Testis (tissue), 3 donors: ENCODE data around the gene AMY1A. TPM values are rescaled to one million over a fixed set of nuclear protein-coding genes. Genes with fewer than 3 reads are reported as not detected.
"Not testable (repeated sequence)": the region's sequence is repeated elsewhere in the genome, so short reads cannot be mapped to it uniquely, and the experiment has no call there.

Source experiments
- DNase-seq: peaks from one replicate; pipeline ENCODE4 v3.0.0-alpha.2; 2019
- H3K27ac ChIP-seq, 2 donors: fragments of 200-600 bp; sonication (generic); one replicate each; pipeline ENCODE4 v1.5.1; 2019
- H3K27me3 ChIP-seq: fragments of 200-600 bp; sonication (generic); one replicate; pipeline ENCODE4 v1.5.1; 2019
- H3K36me3 ChIP-seq: fragments of 200-600 bp; sonication (generic); one replicate; pipeline ENCODE4 v1.5.1; 2017; ENCODE audit warnings: low read depth; ENCODE audit errors: missing control alignments
- H3K4me1 ChIP-seq: fragments of 200-600 bp; sonication (generic); one replicate; pipeline ENCODE4 v1.5.1; 2019
- H3K4me3 ChIP-seq, 2 donors: fragments of 200-600 bp; sonication (generic); one replicate each; pipeline ENCODE4 v1.5.1; 2017 to 2019
- H3K9me3 ChIP-seq: fragments of 200-600 bp; sonication (generic); one replicate; pipeline ENCODE4 v1.5.1; 2017
- WGBS, 2 donors: methylation state at CpG; one replicate each; pipeline ENCODE4 v1.1.5; 2018; 5-methylcytosine and 5-hydroxymethylcytosine counted together
- intact Hi-C: fragments of 100-400 bp; cut with DNase I; formaldehyde crosslinking; loops from one replicate; pipeline ENCODE4 v1.15.1; 2023; ENCODE audit warnings: low total_unique reads
- polyA plus RNA-seq: library from polyadenylated mRNA; stranded (reverse); fragments of 350-450 nt; fragmentation: Illumina TruSeq; extraction: RNeasy Lipid Tissue Mini Kit (QIAGEN cat#74804); gene quantifications from one replicate; pipeline ENCODE4 v1.2.3, GENCODE V29; 2014; ENCODE audit warnings: low read depth, low replicate concordance; ENCODE audit not compliant: insufficient read depth
- small RNA-seq, 2 donors: library from RNA; depleted of rRNA; stranded (forward); fragments of <200 nt; gene quantifications; one replicate each; pipeline ENCODE3, GENCODE V24; 2016
- total RNA-seq, 2 donors: library from RNA; depleted of rRNA; stranded (reverse); fragments of >200 nt; gene quantifications; one replicate each; pipeline ENCODE4 v1.2.3, GENCODE V29; 2016

Gene AMY1A
- total and polyA plus RNA-seq, 3 donors from 2014 or later, result 1.1 TPM; not detected in 2

- H3K27me3 ChIP-seq, DNase-seq, H3K4me1 ChIP-seq, H3K36me3 ChIP-seq, H3K27ac ChIP-seq, intact Hi-C loops, H3K4me3 ChIP-seq, H3K9me3 ChIP-seq: not testable (repeated sequence)
- no CpG with 5 or more reads among the region's 6 CpGs for WGBS, 2 donors
These were observed 41.9 kb downstream of the AMY1A start for GRCh38 chr1:103697430-103697829.

GRCh38 chr1:103700669-103701068 lies 45.1 kb downstream of the AMY1A start:
- H3K27ac ChIP-seq, H3K4me3 ChIP-seq, H3K9me3 ChIP-seq, H3K4me1 ChIP-seq, DNase-seq, intact Hi-C loops, H3K27me3 ChIP-seq, H3K36me3 ChIP-seq: not testable (repeated sequence)
- WGBS, 2 donors, result no CpG with 5 or more reads among the region's 4 CpGs

GRCh38 chr1:103701256-103701655 lies 45.7 kb downstream of the AMY1A start:
- H3K27me3 ChIP-seq, H3K27ac ChIP-seq, H3K4me1 ChIP-seq, H3K36me3 ChIP-seq, DNase-seq, H3K9me3 ChIP-seq, intact Hi-C loops, H3K4me3 ChIP-seq: not testable (repeated sequence)
- WGBS, 2 donors, result no CpG with 5 or more reads among the region's 4 CpGs

GRCh38 chr1:103707670-103708069 lies 52.1 kb downstream of the AMY1A start:
- H3K4me3 ChIP-seq, H3K27ac ChIP-seq, H3K9me3 ChIP-seq, H3K4me1 ChIP-seq, H3K27me3 ChIP-seq, H3K36me3 ChIP-seq, intact Hi-C loops, DNase-seq: not testable (repeated sequence)
- no CpG with 5 or more reads among the region's 3 CpGs for WGBS, 2 donors

- DNase-seq, H3K4me1 ChIP-seq, intact Hi-C loops, H3K27ac ChIP-seq, H3K27me3 ChIP-seq, H3K9me3 ChIP-seq, H3K4me3 ChIP-seq, H3K36me3 ChIP-seq: not testable (repeated sequence)
- no CpG with 5 or more reads among the region's 3 CpGs for WGBS, 2 donors
These were observed 54.8 kb downstream of the AMY1A start for GRCh38 chr1:103710381-103710780.

Small RNA genes lying within 50 kb of the gene (small RNA-seq; reads per million reads assigned to genes)
- 0 reads per million in 2 donors for gene AC105272.1

Other genes starting within 250 kb of the AMY1A start
- 10 to 100 TPM; 48.6 to 62.0 TPM for gene RNPC3, start 130.1 kb upstream of the AMY1A start, total RNA-seq
- 18.7 TPM for gene RNPC3, start 130.1 kb upstream of the AMY1A start, polyA plus RNA-seq
- gene AMY2B, start 84.2 kb upstream of the AMY1A start, total RNA-seq, result 10 to 100 TPM; 16.0 to 19.4 TPM
- gene AMY2B, start 84.2 kb upstream of the AMY1A start, polyA plus RNA-seq, result 6.6 TPM
- gene AMY2A, start 38.3 kb upstream of the AMY1A start, total RNA-seq, result under 1 TPM; 0.24 to 0.99 TPM
- 0.63 TPM for gene AMY2A, start 38.3 kb upstream of the AMY1A start, polyA plus RNA-seq
- gene AMY1B, start 40.5 kb downstream of the AMY1A start, total RNA-seq, result not detected
- gene AMY1B, start 40.5 kb downstream of the AMY1A start, polyA plus RNA-seq, result 1.1 TPM
- 1 to 10 TPM in 1 of 2 donors, under 1 TPM in 1; 0.81 to 1.7 TPM for gene AMY1C, start 94.1 kb downstream of the AMY1A start, total RNA-seq
- gene AMY1C, start 94.1 kb downstream of the AMY1A start, polyA plus RNA-seq, result 4.4 TPM